Suppressor macrophage treated with lipopolysaccharide for 4 hours (primary cell): ENCODE results near the gene LMAN1L.
A peak's percentile ranks its signal among the peaks of the same experiment; 100 is the strongest.

Experiments used
- DNase-seq: peaks from one replicate; pipeline ENCODE4 v3.0.0-alpha.2; 2020

Gene LMAN1L

GRCh38 chr15:74864296-74864695 lies 51.7 kb downstream of the LMAN1L start:
- no peak for DNase-seq

GRCh38 chr15:74865316-74865715 lies 52.7 kb downstream of the LMAN1L start:
- no peak for DNase-seq

- no peak for DNase-seq
These were observed 53.5 kb downstream of the LMAN1L start for GRCh38 chr15:74866090-74866489.

- no peak for DNase-seq
These were observed 54.9 kb downstream of the LMAN1L start for GRCh38 chr15:74867466-74868038.

GRCh38 chr15:74868059-74868458 lies 55.4 kb downstream of the LMAN1L start:
- peak; percentile 93 for DNase-seq

- no peak for DNase-seq
These were observed 56.7 kb downstream of the LMAN1L start for GRCh38 chr15:74869372-74869725.

- DNase-seq, result peak; percentile 89
These were observed 57.2 kb downstream of the LMAN1L start for GRCh38 chr15:74869726-74870407.

GRCh38 chr15:74870436-74871215 lies 58.0 kb downstream of the LMAN1L start:
- no peak for DNase-seq

- no peak for DNase-seq
These were observed 60.0 kb downstream of the LMAN1L start for GRCh38 chr15:74872702-74873035.

GRCh38 chr15:74873036-74873755 lies 60.6 kb downstream of the LMAN1L start, which contains the start of gene SCAMP2:
Gene SCAMP2 (minus strand): TSS chr15:74873365. CDS start chr15:74873255, 110 bp downstream.
- peak; percentile 94 for DNase-seq

- DNase-seq, result no peak
These were observed 61.3 kb downstream of the LMAN1L start for GRCh38 chr15:74873756-74874424.
